PC-3 (cell line): Measurements from ENCODE around the gene CYP4F2. TPM values are rescaled to one million over a fixed set of nuclear protein-coding genes. Genes with fewer than 3 reads are reported as not detected.

ENCODE experiments used
- ATAC-seq: fragments of 200-7000 bp; cut with Tn5 transposase; 2 replicates; pipeline ENCODE4 v1.9.1; 2020; ENCODE audit warnings: mild to moderate bottlenecking, moderate library complexity
- BruUV-seq: library from RNA; stranded (reverse); fragments of 400-500 nt; replicated peaks from 2 replicates; lab custom pipeline; 2021; lab: Mats Ljungman, UMichigan
- CTCF ChIA-PET: fragments of 300-600 bp; sonication (Branson Sonifier 250); formaldehyde crosslinking; loops from one replicate; lab custom pipeline; 2022; ENCODE audit warnings: antibody characterized with exemption; lab: Charles Lee
- POLR2A ChIA-PET: fragments of 300-600 bp; sonication (Branson Sonifier 250); formaldehyde crosslinking; loops from one replicate; lab custom pipeline; 2022; ENCODE audit warnings: antibody characterized with exemption; ENCODE audit not compliant: unreplicated experiment; lab: Charles Lee
- DNase-seq: peaks from one replicate; pipeline ENCODE4 v3.0.0-alpha.2; 2015
- H2AFZ ChIP-seq: fragments of 300-600 bp; sonication (generic); 2 replicates; pipeline ENCODE4 v1.6.0; 2016; ENCODE audit warnings: antibody characterized with exemption, low read length
- H3F3A ChIP-seq: fragments of 300-600 bp; sonication (generic); one replicate; pipeline ENCODE4 v1.6.0; 2017; ENCODE audit warnings: antibody characterized with exemption, low read length, control low read depth, mild to moderate bottlenecking; ENCODE audit not compliant: unreplicated experiment
- H3K27ac ChIP-seq: fragments of 300-600 bp; sonication (generic); 2 replicates; pipeline ENCODE4 v1.5.1; 2016; ENCODE audit warnings: mild to moderate bottlenecking, low read length
- H3K27me3 ChIP-seq: fragments of 300-600 bp; sonication (generic); 2 replicates; pipeline ENCODE4 v1.6.1; 2016; ENCODE audit warnings: low read length, mixed read lengths
- H3K36me3 ChIP-seq: fragments of 300-600 bp; sonication (generic); 2 replicates; pipeline ENCODE4 v1.6.1; 2016; ENCODE audit warnings: low read depth, mixed run types, low read length, mixed read lengths
- H3K4me1 ChIP-seq: fragments of 300-600 bp; sonication (generic); 2 replicates; pipeline ENCODE4 v1.5.1; 2016; ENCODE audit warnings: low read length; ENCODE audit not compliant: insufficient read depth
- H3K4me2 ChIP-seq: fragments of 300-600 bp; sonication (generic); 2 replicates; pipeline ENCODE4 v1.6.0; 2016; ENCODE audit warnings: low read length
- H3K4me3 ChIP-seq: fragments of 300-600 bp; sonication (generic); 2 replicates; pipeline ENCODE4 v1.5.1; 2016; ENCODE audit warnings: mild to moderate bottlenecking, low read length, mixed read lengths
- H3K79me2 ChIP-seq: fragments of 300-600 bp; sonication (generic); 2 replicates; pipeline ENCODE4 v1.6.1; 2017; ENCODE audit warnings: low read length, mixed read lengths
- H3K9ac ChIP-seq: fragments of 300-600 bp; sonication (generic); 2 replicates; pipeline ENCODE4 v1.6.0; 2016; ENCODE audit warnings: mild to moderate bottlenecking, low read length
- H3K9me2 ChIP-seq: fragments of 300-600 bp; sonication (generic); replicated peaks from 2 replicates; pipeline ENCODE4 v1.6.1; 2016; ENCODE audit warnings: mixed run types, low read length, mixed read lengths
- H3K9me3 ChIP-seq: fragments of 300-600 bp; sonication (generic); 2 replicates; pipeline ENCODE4 v1.6.1; 2016; ENCODE audit warnings: low read length, mixed read lengths
- H4K20me1 ChIP-seq: fragments of 300-600 bp; sonication (generic); 2 replicates; pipeline ENCODE4 v1.6.1; 2016; ENCODE audit warnings: low read length, mixed read lengths
- EZH2 ChIP-seq: fragments of 300-600 bp; sonication (generic); IDR thresholded peaks from one replicate; pipeline ENCODE4 v1.6.1; 2017; ENCODE audit warnings: antibody characterized with exemption, mild to moderate bottlenecking, low read length; ENCODE audit not compliant: unreplicated experiment
- EZH2phosphoT487 ChIP-seq: fragments of 300-600 bp; sonication (generic); IDR thresholded peaks from 2 replicates; pipeline ENCODE4 v1.6.1; 2018; ENCODE audit warnings: mild to moderate bottlenecking, antibody characterized with exemption, low read length, borderline replicate concordance
- intact Hi-C: fragments of 100-400 bp; cut with micrococcal nuclease; formaldehyde crosslinking; loops from 2 replicates; pipeline ENCODE4 v1.9.0; 2023
- total RNA-seq: library from RNA; depleted of rRNA; stranded (reverse); fragments of >200 nt; gene quantifications from 2 replicates; pipeline ENCODE4 v1.2.3, GENCODE V29; 2014
- TF ChIP-seq, protein P1 (sequence below): fragments of 300-600 bp; sonication (generic); conservative IDR thresholded peaks from 2 replicates; pipeline ENCODE4 v1.5.1; 2017; ENCODE audit warnings: antibody characterized with exemption, low read depth, mild to moderate bottlenecking, low read length

CYP4F2 gene
- total RNA-seq, 1 experiment from 2014 or later, result not detected

DNA sequence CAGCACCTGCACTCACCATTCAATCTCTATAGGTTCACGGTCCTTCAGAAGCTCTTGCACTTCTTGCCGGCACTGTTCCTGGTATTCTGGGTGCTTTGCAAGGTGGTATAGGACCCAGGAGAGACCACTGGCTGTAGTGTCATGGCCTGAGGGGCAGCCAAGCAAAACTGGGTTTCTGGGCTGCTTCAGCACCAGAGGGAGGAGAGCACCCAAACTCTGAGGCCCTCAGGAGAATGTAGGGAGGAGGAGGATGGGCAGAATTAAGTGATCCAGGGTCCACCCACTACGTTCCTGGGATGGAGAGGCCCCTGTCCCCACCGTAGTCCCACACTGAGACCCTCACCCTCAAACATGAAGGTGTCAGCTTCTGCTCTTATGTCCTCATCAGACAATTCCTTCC, 24.1 kb upstream of the CYP4F2 start:
- Histone ChIP-seq H3K4me3 (no peak overlapping the region), H3K79me2 (no peaks in the 10 kb centered on the region), H4K20me1 (no peaks in the 10 kb centered on the region), H3K9me3 (no peaks in the 10 kb centered on the region), H3K9ac (no peak overlapping the region), H3F3A (no peaks in the 10 kb centered on the region), H3K4me2 (no peak overlapping the region), H3K36me3 (no peaks in the 10 kb centered on the region), H2AFZ (no peak overlapping the region), H3K4me1 (no peaks in the 10 kb centered on the region), H3K27ac (no peak overlapping the region), H3K27me3 (peaks cover 32% of the 10 kb centered on the region), H3K9me2 (no peaks in the 10 kb centered on the region)
- ATAC-seq (no peak), DNase-seq (no peak)
- TF ChIP-seq, protein P1, sequence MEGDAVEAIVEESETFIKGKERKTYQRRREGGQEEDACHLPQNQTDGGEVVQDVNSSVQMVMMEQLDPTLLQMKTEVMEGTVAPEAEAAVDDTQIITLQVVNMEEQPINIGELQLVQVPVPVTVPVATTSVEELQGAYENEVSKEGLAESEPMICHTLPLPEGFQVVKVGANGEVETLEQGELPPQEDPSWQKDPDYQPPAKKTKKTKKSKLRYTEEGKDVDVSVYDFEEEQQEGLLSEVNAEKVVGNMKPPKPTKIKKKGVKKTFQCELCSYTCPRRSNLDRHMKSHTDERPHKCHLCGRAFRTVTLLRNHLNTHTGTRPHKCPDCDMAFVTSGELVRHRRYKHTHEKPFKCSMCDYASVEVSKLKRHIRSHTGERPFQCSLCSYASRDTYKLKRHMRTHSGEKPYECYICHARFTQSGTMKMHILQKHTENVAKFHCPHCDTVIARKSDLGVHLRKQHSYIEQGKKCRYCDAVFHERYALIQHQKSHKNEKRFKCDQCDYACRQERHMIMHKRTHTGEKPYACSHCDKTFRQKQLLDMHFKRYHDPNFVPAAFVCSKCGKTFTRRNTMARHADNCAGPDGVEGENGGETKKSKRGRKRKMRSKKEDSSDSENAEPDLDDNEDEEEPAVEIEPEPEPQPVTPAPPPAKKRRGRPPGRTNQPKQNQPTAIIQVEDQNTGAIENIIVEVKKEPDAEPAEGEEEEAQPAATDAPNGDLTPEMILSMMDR, result no peak
- no peak for TF ChIP-seq EZH2
- no peak for TF ChIP-seq EZH2phosphoT487
- ChIA-PET CTCF (no interaction called here), POLR2A (no interaction called here)
- no TSS peak for BruUV-seq
- intact Hi-C loops, result no loop called here

- no peak overlapping the region for H3K27ac ChIP-seq
- BruUV-seq, result no TSS peak
- peaks cover 29% of the 10 kb centered on the region for H3K27me3 ChIP-seq
- no peak overlapping the region for H2AFZ ChIP-seq
- H3F3A ChIP-seq, result no peaks in the 10 kb centered on the region
- ChIA-PET CTCF (no interaction called here), POLR2A (no interaction called here)
- intact Hi-C loops, result no loop called here
- ATAC-seq (no peak), DNase-seq (no peak)
- no peaks in the 10 kb centered on the region for H3K9me3 ChIP-seq
- H3K4me1 ChIP-seq, result no peaks in the 10 kb centered on the region
- no peaks in the 10 kb centered on the region for H3K79me2 ChIP-seq
- H3K4me3 ChIP-seq, result no peak overlapping the region
- H3K36me3 ChIP-seq, result no peaks in the 10 kb centered on the region
- no peaks in the 10 kb centered on the region for H3K9me2 ChIP-seq
- no peak overlapping the region for H3K9ac ChIP-seq
- TF ChIP-seq, protein P1, result no peak
- no peak for TF ChIP-seq EZH2
- TF ChIP-seq EZH2phosphoT487, result no peak
- no peaks in the 10 kb centered on the region for H4K20me1 ChIP-seq
- H3K4me2 ChIP-seq, result no peak overlapping the region
Observed at GRCh38 chr19:15919243-15919642, 21.4 kb upstream of the CYP4F2 start.

GRCh38 chr19:15915109-15915508, 17.2 kb upstream of the CYP4F2 start:
- H3K4me1 ChIP-seq, result no peaks in the 10 kb centered on the region
- H3K4me3 ChIP-seq, result no peak overlapping the region
- H2AFZ ChIP-seq, result no peak overlapping the region
- CTCF ChIA-PET, result no interaction called here
- intact Hi-C loops, result no loop called here
- H3F3A ChIP-seq, result no peaks in the 10 kb centered on the region
- POLR2A ChIA-PET, result no interaction called here
- H4K20me1 ChIP-seq, result no peaks in the 10 kb centered on the region
- H3K27ac ChIP-seq, result no peak overlapping the region
- no peak for TF ChIP-seq EZH2phosphoT487
- no peak for TF ChIP-seq EZH2
- TF ChIP-seq, protein P1, result no peak
- no peak for ATAC-seq
- no peaks in the 10 kb centered on the region for H3K79me2 ChIP-seq
- peaks cover 39% of the 10 kb centered on the region for H3K27me3 ChIP-seq
- no peaks in the 10 kb centered on the region for H3K9me2 ChIP-seq
- no peaks in the 10 kb centered on the region for H3K9me3 ChIP-seq
- H3K9ac ChIP-seq, result no peak overlapping the region
- no TSS peak for BruUV-seq
- no peaks in the 10 kb centered on the region for H3K36me3 ChIP-seq
- no peak for DNase-seq
- no peak overlapping the region for H3K4me2 ChIP-seq
